ENCODE results near the gene SOCS4.

SOCS4 gene

GRCh38 chr14:55026793-55027561, at the start of gene SOCS4, which contains the start of gene WDHD1:
Gene SOCS4 (plus strand): TSS chr14:55027236. CDS start chr14:55043042, 15,806 bp downstream.
Gene WDHD1 (minus strand): TSS chr14:55027099. CDS start chr14:55026787, 312 bp downstream.
- TF ChIP-seq EP300 (IDR thresholded peaks at IDR 0.05; ENCODE audit: borderline replicate concordance) (no peak), YY1 (IDR thresholded peaks at IDR 0.05; ENCODE audit: low read depth) (0 out of 2 replicates have a peak, but pooled peaks have one; percentile 20), TAF1 (IDR thresholded peaks at IDR 0.05; ENCODE audit: low read depth) (peak; percentile 93), TCF12 (IDR thresholded peaks at IDR 0.05; ENCODE audit: low read depth) (peak; percentile 59; the same call in 1 of the 2 replicates), REST (IDR thresholded peaks at IDR 0.05; ENCODE audit: low read depth) (peak; percentile 5; the same call in 1 of the 2 replicates), USF1 (IDR thresholded peaks at IDR 0.05) (no peak), CEBPB (IDR thresholded peaks at IDR 0.05) (no peak), TEAD4 (IDR thresholded peaks at IDR 0.05) (no peak; the same call in 1 of the 2 replicates), CREB1 (IDR thresholded peaks at IDR 0.05; ENCODE audit: low read depth) (peak; percentile 93), MAX (IDR thresholded peaks at IDR 0.05) (peak; percentile 94), RAD21 (IDR thresholded peaks at IDR 0.05; ENCODE audit: low read depth) (no peak), ZBTB7A (IDR thresholded peaks at IDR 0.05; ENCODE audit: low read depth) (0 out of 2 replicates have a peak, but pooled peaks have one; percentile 30), NFIC (IDR thresholded peaks at IDR 0.05) (no peak), FOXM1 (IDR thresholded peaks at IDR 0.05; ENCODE audit: borderline replicate concordance, low read depth) (no peak), EGR1 (IDR thresholded peaks at IDR 0.05) (peak; percentile 98)

- no peak for TF ChIP-seq EP300 (IDR thresholded peaks at IDR 0.05; ENCODE audit: borderline replicate concordance)
- no peak for TF ChIP-seq CREB1 (IDR thresholded peaks at IDR 0.05; ENCODE audit: low read depth)
- no peak for TF ChIP-seq ZBTB7A (IDR thresholded peaks at IDR 0.05; ENCODE audit: low read depth)
Observed at GRCh38 chr14:54979039-54979438, 48.0 kb upstream of the SOCS4 start.

- TF ChIP-seq EP300 (IDR thresholded peaks at IDR 0.05; ENCODE audit: borderline replicate concordance) (no peak), ZBTB7A (IDR thresholded peaks at IDR 0.05; ENCODE audit: low read depth) (no peak), FOXM1 (IDR thresholded peaks at IDR 0.05; ENCODE audit: borderline replicate concordance, low read depth) (no peak), TAF1 (IDR thresholded peaks at IDR 0.05; ENCODE audit: low read depth) (no peak), TEAD4 (IDR thresholded peaks at IDR 0.05) (no peak), MAX (IDR thresholded peaks at IDR 0.05) (no peak), NFIC (IDR thresholded peaks at IDR 0.05) (no peak)
Observed at GRCh38 chr14:54981698-54982097, 45.3 kb upstream of the SOCS4 start.

- TF ChIP-seq YY1 (IDR thresholded peaks at IDR 0.05; ENCODE audit: low read depth) (no peak), NFIC (IDR thresholded peaks at IDR 0.05) (no peak), TCF12 (IDR thresholded peaks at IDR 0.05; ENCODE audit: low read depth) (no peak)
Observed at GRCh38 chr14:54985156-54985555, 41.9 kb upstream of the SOCS4 start.

- TF ChIP-seq EP300 (IDR thresholded peaks at IDR 0.05; ENCODE audit: borderline replicate concordance) (no peak), YY1 (IDR thresholded peaks at IDR 0.05; ENCODE audit: low read depth) (no peak), REST (IDR thresholded peaks at IDR 0.05; ENCODE audit: low read depth) (no peak), CREB1 (IDR thresholded peaks at IDR 0.05; ENCODE audit: low read depth) (no peak), NFIC (IDR thresholded peaks at IDR 0.05) (no peak), CEBPB (IDR thresholded peaks at IDR 0.05) (no peak), TEAD4 (IDR thresholded peaks at IDR 0.05) (no peak), MAX (IDR thresholded peaks at IDR 0.05) (no peak), EGR1 (IDR thresholded peaks at IDR 0.05) (no peak), TAF1 (IDR thresholded peaks at IDR 0.05; ENCODE audit: low read depth) (no peak), TCF12 (IDR thresholded peaks at IDR 0.05; ENCODE audit: low read depth) (no peak), ZBTB7A (IDR thresholded peaks at IDR 0.05; ENCODE audit: low read depth) (no peak), RAD21 (IDR thresholded peaks at IDR 0.05; ENCODE audit: low read depth) (no peak), FOXM1 (IDR thresholded peaks at IDR 0.05; ENCODE audit: borderline replicate concordance, low read depth) (no peak), USF1 (IDR thresholded peaks at IDR 0.05) (no peak)
Observed at GRCh38 chr14:55000381-55000780, 26.7 kb upstream of the SOCS4 start.

All from Ishikawa (cell line).